ACC112 (cell line): ENCODE data around the gene DAB1.

ENCODE experiments used
- H2AFZ ChIP-seq: fragments of 200-600 bp; sonication (generic); one replicate; pipeline ENCODE4 v1.6.0; 2017; ENCODE audit warnings: antibody characterized with exemption, low read length; ENCODE audit not compliant: unreplicated experiment
- H3K27ac ChIP-seq: fragments of 200-600 bp; sonication (generic); 2 replicates; pipeline ENCODE4 v1.5.1; 2014; ENCODE audit warnings: low read depth, mild to moderate bottlenecking, antibody characterized with exemption, low read length, moderate library complexity
- H3K27me3 ChIP-seq: fragments of 200-600 bp; sonication (generic); 2 replicates; pipeline ENCODE4 v1.6.1; 2014; ENCODE audit warnings: mild to moderate bottlenecking, antibody characterized with exemption, low read length, moderate library complexity, mixed read lengths; ENCODE audit not compliant: insufficient read depth
- H3K36me3 ChIP-seq: fragments of 200-600 bp; sonication (generic); 2 replicates; pipeline ENCODE4 v1.6.1; 2016; ENCODE audit warnings: mild to moderate bottlenecking, antibody characterized with exemption, low read length, moderate library complexity, mixed read lengths; ENCODE audit not compliant: insufficient read depth
- H3K4me1 ChIP-seq: fragments of 200-600 bp; sonication (generic); one replicate; pipeline ENCODE4 v1.6.1; 2016; ENCODE audit warnings: low read length, mixed read lengths; ENCODE audit not compliant: insufficient read depth, unreplicated experiment, control insufficient read depth
- H3K4me3 ChIP-seq: fragments of 200-600 bp; sonication (generic); 2 replicates; pipeline ENCODE4 v1.5.1; 2014; ENCODE audit warnings: mild to moderate bottlenecking, low read depth, low read length
- H3K79me2 ChIP-seq: fragments of 200-600 bp; sonication (generic); one replicate; pipeline ENCODE4 v1.6.0; 2016; ENCODE audit warnings: low read length; ENCODE audit not compliant: control insufficient read depth, unreplicated experiment, insufficient read depth

Gene DAB1

GRCh38 chr1:57131701-57132394, 292.0 kb downstream of the DAB1 start:
- H3K27ac ChIP-seq: no peak overlapping the region
- H2AFZ ChIP-seq: no peak overlapping the region
- no peaks in the 10 kb centered on the region for H3K79me2 ChIP-seq
- H3K36me3 ChIP-seq: no peaks in the 10 kb centered on the region
- H3K4me3 ChIP-seq: no peak overlapping the region
- H3K27me3 ChIP-seq: no peaks in the 10 kb centered on the region
- no peaks in the 10 kb centered on the region for H3K4me1 ChIP-seq

- Histone ChIP-seq H3K4me3 (no peak overlapping the region), H3K36me3 (no peaks in the 10 kb centered on the region), H3K27ac (no peak overlapping the region), H3K79me2 (no peaks in the 10 kb centered on the region), H3K4me1 (no peaks in the 10 kb centered on the region), H2AFZ (no peak overlapping the region), H3K27me3 (no peaks in the 10 kb centered on the region)
These were observed 292.6 kb downstream of the DAB1 start for GRCh38 chr1:57131257-57131656.

- Histone ChIP-seq H3K79me2 (no peaks in the 10 kb centered on the region), H3K36me3 (no peaks in the 10 kb centered on the region), H3K4me3 (no peak overlapping the region), H2AFZ (no peak overlapping the region), H3K4me1 (no peaks in the 10 kb centered on the region), H3K27ac (no peak overlapping the region), H3K27me3 (no peaks in the 10 kb centered on the region)
These were observed 294.0 kb downstream of the DAB1 start for GRCh38 chr1:57129865-57130264.

- no peaks in the 10 kb centered on the region for H3K36me3 ChIP-seq
- no peak overlapping the region for H2AFZ ChIP-seq
- H3K27me3 ChIP-seq: no peaks in the 10 kb centered on the region
- no peak overlapping the region for H3K27ac ChIP-seq
- no peak overlapping the region for H3K4me3 ChIP-seq
- no peaks in the 10 kb centered on the region for H3K79me2 ChIP-seq
- H3K4me1 ChIP-seq: no peaks in the 10 kb centered on the region
These were observed 295.9 kb downstream of the DAB1 start for GRCh38 chr1:57127976-57128375.

GRCh38 chr1:57124768-57125446, 299.0 kb downstream of the DAB1 start:
- Histone ChIP-seq H3K4me1 (no peaks in the 10 kb centered on the region), H3K79me2 (no peaks in the 10 kb centered on the region), H3K27me3 (no peaks in the 10 kb centered on the region), H3K27ac (no peak overlapping the region), H3K4me3 (no peak overlapping the region), H3K36me3 (no peaks in the 10 kb centered on the region), H2AFZ (no peak overlapping the region)

- H3K79me2 ChIP-seq: no peaks in the 10 kb centered on the region
- no peaks in the 10 kb centered on the region for H3K4me1 ChIP-seq
- H3K4me3 ChIP-seq: no peak overlapping the region
- H2AFZ ChIP-seq: no peak overlapping the region
- H3K36me3 ChIP-seq: no peaks in the 10 kb centered on the region
- H3K27me3 ChIP-seq: no peaks in the 10 kb centered on the region
- no peak overlapping the region for H3K27ac ChIP-seq
These were observed 299.7 kb downstream of the DAB1 start for GRCh38 chr1:57124170-57124569.

GRCh38 chr1:57122031-57122430, 301.8 kb downstream of the DAB1 start:
- Histone ChIP-seq H2AFZ (no peak overlapping the region), H3K36me3 (no peaks in the 10 kb centered on the region), H3K27me3 (no peaks in the 10 kb centered on the region), H3K4me1 (no peaks in the 10 kb centered on the region), H3K4me3 (no peak overlapping the region), H3K27ac (no peak overlapping the region), H3K79me2 (no peaks in the 10 kb centered on the region)

- Histone ChIP-seq H3K4me1 (no peaks in the 10 kb centered on the region), H3K27me3 (no peaks in the 10 kb centered on the region), H3K27ac (no peak overlapping the region), H2AFZ (no peak overlapping the region), H3K36me3 (no peaks in the 10 kb centered on the region), H3K79me2 (no peaks in the 10 kb centered on the region), H3K4me3 (no peak overlapping the region)
These were observed 304.8 kb downstream of the DAB1 start for GRCh38 chr1:57118948-57119603.

GRCh38 chr1:57117753-57118152, 306.1 kb downstream of the DAB1 start:
- no peak overlapping the region for H3K4me3 ChIP-seq
- no peak overlapping the region for H3K27ac ChIP-seq
- H3K79me2 ChIP-seq: no peaks in the 10 kb centered on the region
- no peak overlapping the region for H2AFZ ChIP-seq
- no peaks in the 10 kb centered on the region for H3K36me3 ChIP-seq
- H3K4me1 ChIP-seq: no peaks in the 10 kb centered on the region
- no peaks in the 10 kb centered on the region for H3K27me3 ChIP-seq

GRCh38 chr1:57116871-57117270, 307.0 kb downstream of the DAB1 start:
- Histone ChIP-seq H2AFZ (no peak overlapping the region), H3K4me3 (no peak overlapping the region), H3K27ac (no peak overlapping the region), H3K27me3 (no peaks in the 10 kb centered on the region), H3K79me2 (no peaks in the 10 kb centered on the region), H3K36me3 (no peaks in the 10 kb centered on the region), H3K4me1 (no peaks in the 10 kb centered on the region)
